Measurements from ENCODE around the gene LCN12. TPM values are rescaled to one million over a fixed set of nuclear protein-coding genes. Genes with fewer than 3 reads are reported as not detected.

LCN12 gene
- total RNA-seq, 2 experiments from 2014 or later = 1.0 to 1.7 TPM

GRCh38 chr9:136920069-136920468 is 32.0 kb upstream of the LCN12 start:
- H3K4me1 Mint-ChIP-seq (ENCODE audit: low read depth) = peaks cover 4% of the 10 kb centered on the region
- H3K27ac Mint-ChIP-seq = no peak overlapping the region
- no peak for ATAC-seq
- ChIA-PET POLR2A (no interaction called here), CTCF (interaction anchor here (0.6 to 1.7 kb wide), 3 partner anchors 17 to 173 kb away, joined by 3 to 4 read pairs (median 3); no protein-coding TSS in a partner anchor)
- H3K4me3 Mint-ChIP-seq = no peak overlapping the region
- no peak for DNase-seq
- no peaks in the 10 kb centered on the region for H3K27me3 Mint-ChIP-seq (ENCODE audit: low read depth)
- H3K36me3 Mint-ChIP-seq (ENCODE audit: low read depth) = peaks cover 57% of the 10 kb centered on the region
- H3K9me3 Mint-ChIP-seq (ENCODE audit: insufficient read depth) = no peaks in the 10 kb centered on the region

- no peak for DNase-seq
- Mint-ChIP-seq H3K36me3 (ENCODE audit: low read depth) (peaks cover 52% of the 10 kb centered on the region), H3K27ac (no peak overlapping the region), H3K9me3 (ENCODE audit: insufficient read depth) (no peaks in the 10 kb centered on the region), H3K4me1 (ENCODE audit: low read depth) (peaks cover 4% of the 10 kb centered on the region), H3K27me3 (ENCODE audit: low read depth) (no peaks in the 10 kb centered on the region), H3K4me3 (no peak overlapping the region)
- CTCF ChIA-PET = interaction anchor here (1.0 to 1.7 kb wide), 2 partner anchors 16 to 114 kb away, joined by 3 to 4 read pairs; no protein-coding TSS in a partner anchor
- POLR2A ChIA-PET = no interaction called here
- no peak for ATAC-seq
Observed at GRCh38 chr9:136920734-136921231, 31.3 kb upstream of the LCN12 start.

GRCh38 chr9:136921307-136921706 is 30.8 kb upstream of the LCN12 start:
- DNase-seq = no peak
- Mint-ChIP-seq H3K9me3 (ENCODE audit: insufficient read depth) (no peaks in the 10 kb centered on the region), H3K4me1 (ENCODE audit: low read depth) (peaks cover 4% of the 10 kb centered on the region), H3K27me3 (ENCODE audit: low read depth) (no peaks in the 10 kb centered on the region), H3K27ac (no peak overlapping the region), H3K4me3 (no peak overlapping the region), H3K36me3 (ENCODE audit: low read depth) (peaks cover 47% of the 10 kb centered on the region)
- ChIA-PET POLR2A (no interaction called here), CTCF (no interaction called here)
- no peak for ATAC-seq

DNA sequence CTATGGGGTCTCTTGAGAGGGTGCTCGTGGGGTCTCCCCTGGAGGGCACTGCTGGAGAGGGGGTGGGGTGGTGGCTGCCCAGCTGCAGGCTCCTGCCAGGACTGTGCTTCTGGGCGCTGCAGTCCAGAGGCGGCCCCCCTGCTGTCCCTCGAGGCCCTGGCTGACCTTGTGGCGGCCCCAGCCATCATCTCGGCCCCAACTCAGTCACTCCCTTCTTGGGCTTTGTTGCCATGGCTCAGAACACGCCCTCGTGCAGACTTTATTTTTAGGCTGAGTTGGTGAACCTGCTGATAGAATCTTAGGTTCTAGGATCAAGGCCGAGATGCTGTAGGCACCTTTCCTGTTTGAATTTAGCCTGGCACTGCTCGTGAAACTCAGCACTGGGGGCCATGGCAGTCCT is 30.4 kb upstream of the LCN12 start:
- no peak for DNase-seq
- no peaks in the 10 kb centered on the region for H3K9me3 Mint-ChIP-seq (ENCODE audit: insufficient read depth)
- peaks cover 46% of the 10 kb centered on the region for H3K36me3 Mint-ChIP-seq (ENCODE audit: low read depth)
- ChIA-PET CTCF (no interaction called here), POLR2A (no interaction called here)
- no peak overlapping the region for H3K27ac Mint-ChIP-seq
- no peak for ATAC-seq
- H3K27me3 Mint-ChIP-seq (ENCODE audit: low read depth) = no peaks in the 10 kb centered on the region
- H3K4me3 Mint-ChIP-seq = no peak overlapping the region
- peaks cover 4% of the 10 kb centered on the region for H3K4me1 Mint-ChIP-seq (ENCODE audit: low read depth)

GRCh38 chr9:136922540-136922939 is 29.5 kb upstream of the LCN12 start:
- ATAC-seq (no peak), DNase-seq (no peak)
- Mint-ChIP-seq H3K9me3 (ENCODE audit: insufficient read depth) (no peaks in the 10 kb centered on the region), H3K27ac (no peak overlapping the region), H3K4me3 (no peak overlapping the region), H3K27me3 (ENCODE audit: low read depth) (no peaks in the 10 kb centered on the region), H3K4me1 (ENCODE audit: low read depth) (peaks cover 4% of the 10 kb centered on the region), H3K36me3 (ENCODE audit: low read depth) (peaks cover 43% of the 10 kb centered on the region)
- ChIA-PET CTCF (no interaction called here), POLR2A (no interaction called here)

DNA sequence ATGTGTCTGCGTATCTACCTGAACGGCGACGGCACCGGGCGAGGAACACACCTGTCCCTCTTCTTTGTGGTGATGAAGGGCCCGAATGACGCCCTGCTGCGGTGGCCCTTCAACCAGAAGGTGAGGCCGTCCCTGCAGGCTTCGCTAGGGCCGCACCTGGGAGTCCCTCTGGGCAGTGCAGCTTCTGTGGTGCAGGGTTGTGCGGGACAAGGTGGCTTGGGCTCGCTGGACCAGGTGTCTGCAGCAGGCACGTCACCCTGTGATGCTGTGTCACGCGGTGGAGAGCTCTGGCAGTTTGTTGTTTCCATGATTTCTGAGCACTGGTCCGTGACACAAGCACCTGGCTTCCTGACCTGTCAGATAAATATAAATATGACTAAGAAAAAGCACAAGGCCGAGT is 28.2 kb upstream of the LCN12 start:
- H3K4me1 Mint-ChIP-seq (ENCODE audit: low read depth) = peaks cover 4% of the 10 kb centered on the region
- H3K4me3 Mint-ChIP-seq = no peak overlapping the region
- H3K27me3 Mint-ChIP-seq (ENCODE audit: low read depth) = no peaks in the 10 kb centered on the region
- H3K27ac Mint-ChIP-seq = no peak overlapping the region
- no peak for ATAC-seq
- H3K9me3 Mint-ChIP-seq (ENCODE audit: insufficient read depth) = no peaks in the 10 kb centered on the region
- POLR2A ChIA-PET = no interaction called here
- no peak for DNase-seq
- CTCF ChIA-PET = no interaction called here
- H3K36me3 Mint-ChIP-seq (ENCODE audit: low read depth) = peaks cover 48% of the 10 kb centered on the region

DNA sequence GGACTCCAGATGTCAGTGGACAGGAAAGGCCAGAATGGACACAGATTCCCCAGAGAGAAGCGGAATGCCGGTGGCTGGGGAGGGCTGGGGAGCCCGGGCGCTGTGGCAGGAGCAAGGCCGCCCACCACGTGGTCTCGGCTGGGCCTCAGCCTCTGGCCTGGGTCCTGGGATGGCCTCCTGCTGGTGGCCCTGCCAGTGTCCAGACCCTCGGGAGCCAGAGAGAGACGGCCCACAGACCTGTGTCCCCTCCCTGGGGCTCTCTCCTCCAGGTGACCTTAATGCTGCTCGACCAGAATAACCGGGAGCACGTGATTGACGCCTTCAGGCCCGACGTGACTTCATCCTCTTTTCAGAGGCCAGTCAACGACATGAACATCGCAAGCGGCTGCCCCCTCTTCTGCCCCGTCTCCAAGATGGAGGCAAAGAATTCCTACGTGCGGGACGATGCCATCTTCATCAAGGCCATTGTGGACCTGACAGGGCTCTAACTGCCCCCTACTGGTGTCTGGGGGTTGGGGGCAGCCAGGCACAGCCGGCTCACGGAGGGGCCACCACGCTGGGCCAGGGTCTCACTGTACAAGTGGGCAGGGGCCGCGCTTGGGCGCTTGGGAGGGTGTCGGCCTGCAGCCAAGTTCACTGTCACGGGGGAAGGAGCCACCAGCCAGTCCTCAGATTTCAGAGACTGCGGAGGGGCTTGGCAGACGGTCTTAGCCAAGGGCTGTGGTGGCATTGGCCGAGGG is 26.5 kb upstream of the LCN12 start:
- no peak for ATAC-seq
- peaks cover 4% of the 10 kb centered on the region for H3K4me1 Mint-ChIP-seq (ENCODE audit: low read depth)
- POLR2A ChIA-PET = no interaction called here
- no peaks in the 10 kb centered on the region for H3K9me3 Mint-ChIP-seq (ENCODE audit: insufficient read depth)
- no peak overlapping the region for H3K27ac Mint-ChIP-seq
- H3K27me3 Mint-ChIP-seq (ENCODE audit: low read depth) = no peaks in the 10 kb centered on the region
- DNase-seq = no peak
- H3K36me3 Mint-ChIP-seq (ENCODE audit: low read depth) = peaks cover 47% of the 10 kb centered on the region
- no peak overlapping the region for H3K4me3 Mint-ChIP-seq
- CTCF ChIA-PET = interaction anchor here (1.8 kb wide), 1 partner anchor 83 kb away, joined by 4 read pairs; the partner anchor contains the start of gene AJM1

- no peak for DNase-seq
- Mint-ChIP-seq H3K27me3 (ENCODE audit: low read depth) (no peaks in the 10 kb centered on the region), H3K36me3 (ENCODE audit: low read depth) (peaks cover 45% of the 10 kb centered on the region), H3K4me1 (ENCODE audit: low read depth) (peaks cover 4% of the 10 kb centered on the region), H3K27ac (no peak overlapping the region), H3K4me3 (no peak overlapping the region), H3K9me3 (ENCODE audit: insufficient read depth) (no peaks in the 10 kb centered on the region)
- ChIA-PET CTCF (interaction anchor here (1.0 to 1.8 kb wide), 2 partner anchors 84 to 109 kb away, joined by 3 to 4 read pairs; partner anchors contain the start of gene AJM1), POLR2A (no interaction called here)
- no peak for ATAC-seq
Observed at GRCh38 chr9:136926154-136926704, 25.8 kb upstream of the LCN12 start.

- Mint-ChIP-seq H3K4me3 (no peak overlapping the region), H3K27me3 (ENCODE audit: low read depth) (no peaks in the 10 kb centered on the region), H3K36me3 (ENCODE audit: low read depth) (peaks cover 47% of the 10 kb centered on the region), H3K27ac (peak overlapping the region; percentile 28), H3K9me3 (ENCODE audit: insufficient read depth) (no peaks in the 10 kb centered on the region), H3K4me1 (ENCODE audit: low read depth) (peaks cover 4% of the 10 kb centered on the region)
- DNase-seq (no peak), ATAC-seq (no peak)
- ChIA-PET CTCF (interaction anchor here (1.0 to 1.8 kb wide), 2 partner anchors 85 to 108 kb away, joined by 3 to 4 read pairs; partner anchors contain the start of gene AJM1), POLR2A (no interaction called here)
Observed at GRCh38 chr9:136926749-136927148, 25.3 kb upstream of the LCN12 start.

DNA sequence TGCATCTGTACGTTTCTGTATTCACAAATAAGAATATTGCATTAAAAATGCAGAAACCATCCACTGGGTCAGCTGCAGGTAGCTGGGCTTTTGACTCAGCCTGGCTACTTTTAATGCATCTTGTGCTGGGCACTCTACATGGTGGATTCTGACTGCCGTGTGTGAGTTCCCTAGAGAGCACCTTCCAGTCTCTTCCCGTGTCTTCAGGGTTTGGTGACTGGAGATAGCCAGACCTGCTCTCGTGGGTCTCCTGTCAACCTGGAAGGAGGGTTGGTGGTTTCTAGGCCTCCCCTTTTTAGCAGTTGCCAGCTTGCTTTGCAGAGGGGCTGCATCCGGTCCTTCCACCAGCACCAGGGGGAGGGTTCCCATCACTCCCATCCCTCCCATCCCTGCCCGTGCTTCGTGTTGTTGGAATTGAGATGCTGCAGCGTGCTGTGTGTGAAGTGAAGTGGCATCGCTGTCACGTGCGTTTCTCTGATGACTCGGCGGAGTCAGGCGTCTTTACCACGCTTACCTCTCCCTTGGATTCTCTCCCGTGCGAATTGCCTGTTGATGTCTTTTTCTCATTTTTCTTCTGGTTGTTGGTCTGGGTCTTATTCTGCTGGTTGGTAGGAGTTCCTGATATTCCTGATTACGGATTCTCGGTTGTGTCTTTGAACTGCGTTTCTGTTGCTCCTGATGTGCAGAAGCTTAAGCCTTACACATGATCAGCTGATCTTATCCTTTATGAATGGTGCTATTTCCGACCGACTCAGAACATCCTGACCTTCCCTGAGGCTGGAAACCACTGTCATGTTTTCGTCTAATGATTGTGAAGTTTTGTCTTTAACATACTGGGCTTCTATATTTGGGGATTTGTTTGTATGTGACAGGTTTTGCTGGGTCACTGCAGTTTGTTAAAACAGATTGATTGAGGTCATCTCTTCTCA is 24.5 kb upstream of the LCN12 start:
- Mint-ChIP-seq H3K4me1 (ENCODE audit: low read depth) (peaks cover 4% of the 10 kb centered on the region), H3K27me3 (ENCODE audit: low read depth) (no peaks in the 10 kb centered on the region), H3K36me3 (ENCODE audit: low read depth) (peaks cover 48% of the 10 kb centered on the region), H3K4me3 (no peak overlapping the region), H3K9me3 (ENCODE audit: insufficient read depth) (no peaks in the 10 kb centered on the region), H3K27ac (no peak overlapping the region)
- no peak for DNase-seq
- ChIA-PET POLR2A (no interaction called here), CTCF (interaction anchor here (1.3 to 1.8 kb wide), 2 partner anchors 85 to 108 kb away, joined by 3 to 4 read pairs; partner anchors contain the start of gene AJM1)
- ATAC-seq = no peak

- Mint-ChIP-seq H3K27ac (peak overlapping the region; percentile 53), H3K27me3 (ENCODE audit: low read depth) (no peaks in the 10 kb centered on the region), H3K4me1 (ENCODE audit: low read depth) (no peaks in the 10 kb centered on the region), H3K36me3 (ENCODE audit: low read depth) (peaks cover 50% of the 10 kb centered on the region), H3K9me3 (ENCODE audit: insufficient read depth) (no peaks in the 10 kb centered on the region), H3K4me3 (no peak overlapping the region)
- DNase-seq (no peak), ATAC-seq (no peak)
- ChIA-PET POLR2A (no interaction called here), CTCF (interaction anchor here (1.3 kb wide), 1 partner anchor 107 kb away, joined by 3 read pairs; no protein-coding TSS in a partner anchor)
Observed at GRCh38 chr9:136928591-136928990, 23.5 kb upstream of the LCN12 start.

Measured in activated CD8-positive, alpha-beta T cell treated with anti-CD3 and anti-CD28 coated beads, Interleukin-2, amount 10 ng/mL, durations not matched to agents 7 days and 5 days (primary cell).